Chondrocyte (in vitro differentiated cells): ENCODE data around the gene PRICKLE1. TPM values are rescaled to one million over a fixed set of nuclear protein-coding genes. Genes with fewer than 3 reads are reported as not detected.

ENCODE experiments used
- DNase-seq: peaks from one replicate; pipeline ENCODE4 v3.0.0; 2021; ENCODE audit warnings: mixed read lengths, low spot score
- H3K27ac Mint-ChIP-seq: one replicate; pipeline ENCODE4 v1.8.0; 2021; ENCODE audit warnings: mild to moderate bottlenecking, moderate library complexity, mixed read lengths; ENCODE audit not compliant: unreplicated experiment
- H3K27me3 Mint-ChIP-seq: 2 replicates; pipeline ENCODE4 v1.8.0; 2021; ENCODE audit warnings: low read depth, mixed read lengths
- H3K36me3 Mint-ChIP-seq: 2 replicates; pipeline ENCODE4 v1.8.0; 2021; ENCODE audit warnings: low read depth, mixed read lengths
- H3K4me1 Mint-ChIP-seq: 2 replicates; pipeline ENCODE4 v1.8.0; 2021; ENCODE audit warnings: low read depth, mild to moderate bottlenecking, mixed read lengths
- H3K4me3 Mint-ChIP-seq: one replicate; pipeline ENCODE4 v1.8.0; 2021; ENCODE audit warnings: mild to moderate bottlenecking, moderate library complexity, mixed read lengths; ENCODE audit not compliant: unreplicated experiment
- H3K9me3 Mint-ChIP-seq: 2 replicates; pipeline ENCODE4 v1.8.0; 2021; ENCODE audit warnings: low read depth, mixed read lengths
- total RNA-seq: library from RNA; stranded (reverse); gene quantifications from 3 replicates; pipeline ENCODE4 v1.2.1, GENCODE V29; 2021
- TF ChIP-seq, protein P1 (sequence below): fragments of 200-600 bp; sonication (generic); IDR thresholded peaks from 2 replicates; pipeline ENCODE4 v1.5.0; 2021; ENCODE audit warnings: antibody characterized with exemption, mild to moderate bottlenecking, moderate library complexity

The PRICKLE1 gene
- total RNA-seq, 1 donor from 2014 or later: 32.0 TPM

DNA sequence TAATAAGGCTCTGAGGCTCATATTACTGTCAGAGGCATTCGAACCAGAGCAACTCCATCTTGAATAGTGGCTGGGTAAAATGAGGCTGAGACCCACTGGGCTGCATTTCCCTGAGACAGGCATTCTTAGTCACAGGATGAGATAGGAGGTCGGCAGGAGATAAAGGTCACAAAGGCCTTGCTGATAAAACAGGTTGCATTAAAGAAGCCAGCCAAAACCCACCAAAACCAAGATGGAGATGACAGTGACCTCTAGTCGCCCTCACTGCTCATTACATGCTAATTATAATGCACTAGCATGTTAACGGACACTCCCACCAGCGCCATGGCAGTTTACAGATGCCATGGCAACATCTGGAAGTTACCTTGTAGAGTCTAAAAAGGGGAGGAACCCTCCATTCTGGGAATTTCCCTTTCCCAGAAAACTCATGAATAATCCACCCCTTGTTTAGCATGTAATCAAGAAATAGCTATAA lies 18.1 kb upstream of the PRICKLE1 start:
- H3K9me3 Mint-ChIP-seq: peaks cover 4% of the 10 kb centered on the region
- DNase-seq: no peak
- no peaks in the 10 kb centered on the region for H3K27me3 Mint-ChIP-seq
- peaks cover 21% of the 10 kb centered on the region for H3K4me1 Mint-ChIP-seq
- no peaks in the 10 kb centered on the region for H3K36me3 Mint-ChIP-seq
- H3K4me3 Mint-ChIP-seq: no peak overlapping the region
- TF ChIP-seq, protein P1, sequence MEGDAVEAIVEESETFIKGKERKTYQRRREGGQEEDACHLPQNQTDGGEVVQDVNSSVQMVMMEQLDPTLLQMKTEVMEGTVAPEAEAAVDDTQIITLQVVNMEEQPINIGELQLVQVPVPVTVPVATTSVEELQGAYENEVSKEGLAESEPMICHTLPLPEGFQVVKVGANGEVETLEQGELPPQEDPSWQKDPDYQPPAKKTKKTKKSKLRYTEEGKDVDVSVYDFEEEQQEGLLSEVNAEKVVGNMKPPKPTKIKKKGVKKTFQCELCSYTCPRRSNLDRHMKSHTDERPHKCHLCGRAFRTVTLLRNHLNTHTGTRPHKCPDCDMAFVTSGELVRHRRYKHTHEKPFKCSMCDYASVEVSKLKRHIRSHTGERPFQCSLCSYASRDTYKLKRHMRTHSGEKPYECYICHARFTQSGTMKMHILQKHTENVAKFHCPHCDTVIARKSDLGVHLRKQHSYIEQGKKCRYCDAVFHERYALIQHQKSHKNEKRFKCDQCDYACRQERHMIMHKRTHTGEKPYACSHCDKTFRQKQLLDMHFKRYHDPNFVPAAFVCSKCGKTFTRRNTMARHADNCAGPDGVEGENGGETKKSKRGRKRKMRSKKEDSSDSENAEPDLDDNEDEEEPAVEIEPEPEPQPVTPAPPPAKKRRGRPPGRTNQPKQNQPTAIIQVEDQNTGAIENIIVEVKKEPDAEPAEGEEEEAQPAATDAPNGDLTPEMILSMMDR: no peak
- no peak overlapping the region for H3K27ac Mint-ChIP-seq

DNA sequence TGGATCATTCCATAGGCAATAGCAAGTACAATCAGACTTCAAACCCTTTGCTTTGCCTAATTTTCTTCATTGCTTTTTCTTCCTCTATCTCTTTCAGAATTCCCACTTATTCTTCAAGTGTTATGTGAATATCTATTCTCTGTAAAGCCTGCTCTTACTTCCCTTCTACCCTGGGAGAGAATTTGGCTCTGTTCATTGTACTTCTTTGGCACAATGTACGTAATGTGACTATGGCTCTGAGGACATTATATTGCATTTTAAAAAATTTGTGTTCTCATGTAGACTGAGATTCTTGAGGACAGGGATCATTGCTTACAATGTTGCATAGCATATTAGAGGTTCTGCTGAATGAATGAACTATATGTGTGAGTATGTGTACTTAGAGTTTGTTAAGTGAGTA lies 16.9 kb upstream of the PRICKLE1 start:
- no peak for DNase-seq
- TF ChIP-seq, protein P1: no peak
- peaks cover 2% of the 10 kb centered on the region for H3K9me3 Mint-ChIP-seq
- no peaks in the 10 kb centered on the region for H3K36me3 Mint-ChIP-seq
- H3K4me3 Mint-ChIP-seq: no peak overlapping the region
- no peaks in the 10 kb centered on the region for H3K27me3 Mint-ChIP-seq
- H3K27ac Mint-ChIP-seq: no peak overlapping the region
- H3K4me1 Mint-ChIP-seq: peaks cover 10% of the 10 kb centered on the region

GRCh38 chr12:42605685-42606084 lies 16.1 kb upstream of the PRICKLE1 start:
- TF ChIP-seq, protein P1: no peak
- Mint-ChIP-seq H3K27ac (no peak overlapping the region), H3K4me3 (no peak overlapping the region), H3K4me1 (peaks cover 6% of the 10 kb centered on the region), H3K9me3 (no peaks in the 10 kb centered on the region), H3K36me3 (no peaks in the 10 kb centered on the region), H3K27me3 (no peaks in the 10 kb centered on the region)
- DNase-seq: no peak

DNA sequence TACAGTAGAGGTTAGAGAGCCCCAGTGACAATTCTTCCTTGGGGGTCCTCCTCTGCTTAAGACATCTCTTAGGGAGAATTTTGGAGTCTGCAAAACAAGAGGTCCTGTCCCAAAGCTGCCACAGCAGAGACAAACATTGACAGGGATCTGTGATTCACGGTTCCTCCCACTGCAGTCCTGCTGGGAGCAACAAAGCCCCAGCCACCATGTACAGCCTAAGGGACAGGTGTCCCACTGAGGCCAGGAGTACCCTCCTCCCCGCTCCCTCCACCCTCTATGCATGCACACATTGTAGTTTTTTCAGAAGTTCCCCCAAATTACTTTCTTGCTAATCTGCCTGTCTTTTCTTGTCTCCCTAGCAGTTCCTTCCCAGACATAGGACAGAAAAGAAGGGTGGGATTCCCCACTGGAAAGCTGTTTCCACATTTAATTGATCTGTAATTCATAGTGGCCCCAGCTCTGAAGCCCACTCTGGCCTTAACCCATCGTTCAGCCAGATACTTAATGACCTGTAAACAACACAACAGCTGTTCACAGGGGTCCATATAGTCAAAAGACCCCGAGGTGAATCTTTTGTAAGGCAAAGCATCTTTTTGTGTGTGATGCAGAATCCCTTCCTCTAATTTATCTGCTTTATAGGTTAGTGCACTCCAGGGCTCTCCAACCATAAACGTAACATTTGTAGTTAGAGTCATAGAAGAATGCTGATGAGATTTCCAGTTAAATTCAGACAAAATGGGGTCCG lies 13.9 kb upstream of the PRICKLE1 start:
- no peak overlapping the region for H3K27ac Mint-ChIP-seq

GRCh38 chr12:42593874-42594273 lies 4.3 kb upstream of the PRICKLE1 start:
- H3K4me3 Mint-ChIP-seq: no peak overlapping the region
- H3K4me1 Mint-ChIP-seq: peaks cover 26% of the 10 kb centered on the region
- H3K27ac Mint-ChIP-seq: no peak overlapping the region
- no peak for DNase-seq
- no peaks in the 10 kb centered on the region for H3K9me3 Mint-ChIP-seq
- no peaks in the 10 kb centered on the region for H3K27me3 Mint-ChIP-seq
- TF ChIP-seq, protein P1: no peak
- H3K36me3 Mint-ChIP-seq: no peaks in the 10 kb centered on the region

More for the DNA sequence above, 13.9 kb upstream of the PRICKLE1 start:
- Mint-ChIP-seq H3K4me1 (peaks cover 9% of the 10 kb centered on the region), H3K9me3 (no peaks in the 10 kb centered on the region), H3K4me3 (no peak overlapping the region), H3K36me3 (no peaks in the 10 kb centered on the region), H3K27me3 (no peaks in the 10 kb centered on the region)
- TF ChIP-seq, protein P1: no peak
- DNase-seq: no peak
